Heart right ventricle (tissue), 16 donors: ENCODE measurements around the gene ZC3H12D. TPM values are rescaled to one million over a fixed set of nuclear protein-coding genes. Genes with fewer than 3 reads are reported as not detected.

Experiments
- ATAC-seq, 8 donors: fragments of 200-7000 bp; cut with Tn5 transposase; one replicate each; pipeline ENCODE4 v1.9.1; 2020; ENCODE audit warnings: mild to moderate bottlenecking in 8 of 8, moderate library complexity in 8 of 8, moderate number of reproducible peaks in 1 of 8
- DNase-seq, 2 donors: peaks; one replicate each; pipeline ENCODE4 v3.0.0-alpha.2; 2020
- H3K27ac ChIP-seq, 10 donors: fragments of 200-600 bp; sonication (generic) in 2 of 10; one replicate each; pipeline versions ENCODE4 v1.5.0 to v1.8.0; 2020 to 2022; ENCODE audit warnings: mild to moderate bottlenecking in 3 of 10
- H3K27me3 ChIP-seq, 7 donors: fragments of 200-600 bp; one replicate each; pipeline ENCODE4 v1.8.0; 2021 to 2022; ENCODE audit warnings: mild to moderate bottlenecking in 2 of 7
- H3K36me3 ChIP-seq, 9 donors: fragments of 200-600 bp; sonication (generic) in 1 of 9; one replicate each; pipeline versions ENCODE4 v1.5.0 to v1.8.0; 2020 to 2022; ENCODE audit warnings: mild to moderate bottlenecking in 2 of 9
- H3K4me1 ChIP-seq, 9 donors: fragments of 200-600 bp; sonication (generic) in 1 of 9; one replicate each; pipeline versions ENCODE4 v1.5.0 to v1.8.0; 2020 to 2022; ENCODE audit warnings: mild to moderate bottlenecking in 4 of 9
- H3K4me3 ChIP-seq, 10 donors: fragments of 200-600 bp; sonication (generic) in 2 of 10; one replicate each; pipeline versions ENCODE4 v1.5.0 to v1.8.0; 2020 to 2022; ENCODE audit warnings: mild to moderate bottlenecking in 7 of 10, moderate library complexity in 2 of 10
- H3K9me3 ChIP-seq, 11 donors: fragments of 200-600 bp in 10 of 11; sonication (generic) in 2 of 11; one replicate each; pipeline versions ENCODE4 v1.5.0 to v1.8.0; 2013 to 2022; ENCODE audit warnings: mild to moderate bottlenecking in 2 of 11, control low read depth in 1 of 11, moderate library complexity in 1 of 11
- CTCF ChIP-seq, 9 donors: fragments of 200-600 bp; sonication (generic) in 2 of 9; IDR thresholded peaks; one replicate each; pipeline versions ENCODE4 v1.5.0 to v1.8.0; 2021 to 2022; ENCODE audit warnings: antibody characterized with exemption in 9 of 9, mild to moderate bottlenecking in 5 of 9, moderate library complexity in 1 of 9
- WGBS, 2 donors: extraction: QIAGEN DNeasy Blood & Tissue Kit; methylation state at CpG; one replicate each; pipeline ENCODE4 v1.1.7; 2013; ENCODE audit warnings: inconsistent platforms in 1 of 2; 5-methylcytosine and 5-hydroxymethylcytosine counted together
- intact Hi-C, 10 donors: fragments of 100-400 bp; cut with DNase I; formaldehyde crosslinking; loops; one replicate each; pipeline versions ENCODE4 v1.11.1 to v1.14.2; 2022
- polyA plus RNA-seq, 2 donors: library from polyadenylated mRNA; stranded (reverse); fragments of 200-250 nt; gene quantifications; one replicate each; pipeline ENCODE4 v1.2.3, GENCODE V29; 2013
- total RNA-seq, 10 donors: library from RNA; stranded (reverse); fragmentation: NEBNext Ultra II Directional in 3 of 10; extraction: Animal tissue kit (Norgen Biotek cat#: 25700) in 3 of 10; gene quantifications; one replicate each; pipeline versions ENCODE4 v1.2.1 to v1.2.4, GENCODE V29; 2021 to 2023
- donor health status: Arrhythmogenic right ventricular cardiomyopathy.
- donor health status: ischemic (EF 13 %, LVEDD 7.1; RV severe dilation, severe dysfunction).
- donor health status: healthy with polysubstance abuse.
- donor health status: DM: no; HTN: yes; CAD: no.
- donor health status: DM: no; HTN: no; CAD: no.
- donor health status: ischemic (EF 25% LVEDD 6.9; RV normal size, moderate dysfunction).
- donor health status: ischemic (EF 25% LVEDD 5.7; RV mildly dilated, moderate dysfunction).
- donor health status: healthy.
- donor health status: DM: yes; HTN: yes; CAD: no.
- donor health status: Ischemic cardiomyopathy.
- donor health status: ischemic (EF 35%, LVEDD 5.7; RV mildly dilated, moderate dysfunction).
- donor health status: nonischemic (EF 11% LVEDD 7.7; RV severe dilation, severe dysfunction).
- donor health status: DM: yes; HTN: yes; CAD: no.
- donor health status: PGD.
- donor health status: ischemic (EF 29% LVEDD 5.4; RV normal size, mild dysfunction).
- donor health status: nonischemic (EF 23%, LVEDD 6.1; RV moderate dilation, normal function).

The ZC3H12D gene
- total and polyA plus RNA-seq, 12 donors: 0.14 to 1.2 (median 0.31) TPM

GRCh38 chr6:149458806-149459205 lies 26.0 kb downstream of the ZC3H12D start:
- peaks cover 14 to 41% (median 31%) of the 10 kb centered on the region in 9 donors for H3K4me1 ChIP-seq

GRCh38 chr6:149458196-149458595 lies 26.6 kb downstream of the ZC3H12D start:
- no peak for TF ChIP-seq CTCF (IDR thresholded peaks at IDR 0.05)
- ATAC-seq: no peak

More at GRCh38 chr6:149458806-149459205, 26.0 kb downstream of the ZC3H12D start:
- WGBS, 2 donors: 96 to 97% methylated on average over 1 of the region's 1 CpG
- Histone ChIP-seq H3K27me3 (peaks cover 0 to 27% (median 19%) of the 10 kb centered on the region in 7 donors), H3K27ac (no peak overlapping the region), H3K36me3 (peaks cover 0 to 29% (median 0%) of the 10 kb centered on the region in 9 donors), H3K9me3 (no peaks in the 10 kb centered on the region), H3K4me3 (no peak overlapping the region)
- ATAC-seq (no peak), DNase-seq (no peak)
- intact Hi-C loops: no loop called here
- TF ChIP-seq CTCF (IDR thresholded peaks at IDR 0.05): no peak

GRCh38 chr6:149457316-149457884 lies 27.4 kb downstream of the ZC3H12D start:
- no peak overlapping the region for H3K4me3 ChIP-seq
- DNase-seq (no peak), ATAC-seq (peak in 4 of 8 donors; percentile 2 to 12 (median 5))
- no peak for TF ChIP-seq CTCF (IDR thresholded peaks at IDR 0.05)
- 23 to 29% methylated on average over 7 of the region's 7 CpGs for WGBS, 2 donors
- intact Hi-C loops: no loop called here
- H3K9me3 ChIP-seq: no peaks in the 10 kb centered on the region
- H3K27ac ChIP-seq: peak overlapping the region in 1 of 10 donors; percentile 23
- peaks cover 21 to 54% (median 43%) of the 10 kb centered on the region in 9 donors for H3K4me1 ChIP-seq
- H3K27me3 ChIP-seq: peaks cover 0 to 27% (median 18%) of the 10 kb centered on the region in 7 donors
- peaks cover 0 to 29% (median 0%) of the 10 kb centered on the region in 9 donors for H3K36me3 ChIP-seq

More at GRCh38 chr6:149458196-149458595, 26.6 kb downstream of the ZC3H12D start:
- no peak for DNase-seq
- no peak overlapping the region for H3K27ac ChIP-seq
- intact Hi-C loops: no loop called here
- 93 to 94% methylated on average over 7 of the region's 7 CpGs for WGBS, 2 donors
- no peaks in the 10 kb centered on the region for H3K9me3 ChIP-seq
- peaks cover 0 to 29% (median 0%) of the 10 kb centered on the region in 9 donors for H3K36me3 ChIP-seq
- H3K4me1 ChIP-seq: peaks cover 21 to 47% (median 38%) of the 10 kb centered on the region in 9 donors
- H3K4me3 ChIP-seq: no peak overlapping the region
- peaks cover 0 to 27% (median 19%) of the 10 kb centered on the region in 7 donors for H3K27me3 ChIP-seq

- intact Hi-C loops: no loop called here
- TF ChIP-seq CTCF (IDR thresholded peaks at IDR 0.05): no peak
- H3K36me3 ChIP-seq: peaks cover 0 to 29% (median 0%) of the 10 kb centered on the region in 9 donors
- DNase-seq (no peak), ATAC-seq (no peak)
- WGBS, 2 donors: 87 to 92% methylated on average over 49 of the region's 49 CpGs
- H3K27me3 ChIP-seq: peaks cover 0 to 24% (median 18%) of the 10 kb centered on the region in 7 donors
- peaks cover 23 to 59% (median 49%) of the 10 kb centered on the region in 9 donors for H3K4me1 ChIP-seq
- H3K27ac ChIP-seq: no peak overlapping the region
- no peaks in the 10 kb centered on the region for H3K9me3 ChIP-seq
- H3K4me3 ChIP-seq: no peak overlapping the region
Observed at GRCh38 chr6:149456311-149457021, 28.3 kb downstream of the ZC3H12D start.
